Fibroblast of pulmonary artery (primary cell): ENCODE data around the gene ERFE.
"Not testable (repeated sequence)": the region's sequence is repeated elsewhere in the genome, so short reads cannot be mapped to it uniquely, and the experiment has no call there.

Experiments used
- DNase-seq: peaks from one replicate; pipeline ENCODE4 v3.0.0-alpha.2; 2010; ENCODE audit warnings: low read depth
- H3K4me3 ChIP-seq: replicated peaks from 2 replicates; pipeline ENCODE4 v1.5.1; 2011; ENCODE audit warnings: low read depth, mild to moderate bottlenecking, control low read depth, low read length, moderate library complexity
- TF ChIP-seq, protein P1 (sequence below): IDR thresholded peaks from 2 replicates; pipeline ENCODE4 v1.5.1; 2011; ENCODE audit warnings: mild to moderate bottlenecking, control low read depth, low read length, inconsistent platforms; ENCODE audit errors: missing control alignments

ERFE gene

DNA sequence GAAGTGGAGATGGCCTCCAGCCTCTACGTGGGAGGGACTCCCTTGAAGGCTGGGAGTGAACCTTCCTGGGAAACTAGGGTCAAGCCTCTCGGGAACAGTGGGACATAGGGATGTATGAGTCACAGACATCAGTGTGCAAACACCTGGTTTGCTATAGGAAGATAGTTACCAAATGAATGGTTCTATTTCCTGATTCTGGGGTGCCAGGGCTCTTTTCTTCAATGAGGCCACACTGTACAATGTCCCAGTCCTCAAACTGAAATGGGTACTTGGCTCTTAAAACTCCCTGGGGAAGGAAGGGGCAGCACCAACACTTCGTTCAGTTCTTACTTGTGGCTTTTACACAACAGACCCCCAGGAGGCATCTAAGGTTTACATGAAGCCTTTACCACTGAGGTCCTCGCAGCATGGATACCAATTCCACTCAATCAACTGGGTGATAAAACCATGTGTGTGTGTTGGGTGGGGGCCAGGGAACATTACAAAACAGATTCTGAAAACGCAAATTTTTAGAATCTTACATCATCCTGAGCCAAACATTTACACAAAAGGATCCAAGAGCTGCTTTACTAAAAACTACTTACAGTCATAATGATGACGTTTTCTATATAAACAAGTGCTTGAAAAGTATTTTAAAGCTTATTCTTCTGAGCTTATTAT, 10.4 kb downstream of the ERFE start:
- TF ChIP-seq, protein P1, sequence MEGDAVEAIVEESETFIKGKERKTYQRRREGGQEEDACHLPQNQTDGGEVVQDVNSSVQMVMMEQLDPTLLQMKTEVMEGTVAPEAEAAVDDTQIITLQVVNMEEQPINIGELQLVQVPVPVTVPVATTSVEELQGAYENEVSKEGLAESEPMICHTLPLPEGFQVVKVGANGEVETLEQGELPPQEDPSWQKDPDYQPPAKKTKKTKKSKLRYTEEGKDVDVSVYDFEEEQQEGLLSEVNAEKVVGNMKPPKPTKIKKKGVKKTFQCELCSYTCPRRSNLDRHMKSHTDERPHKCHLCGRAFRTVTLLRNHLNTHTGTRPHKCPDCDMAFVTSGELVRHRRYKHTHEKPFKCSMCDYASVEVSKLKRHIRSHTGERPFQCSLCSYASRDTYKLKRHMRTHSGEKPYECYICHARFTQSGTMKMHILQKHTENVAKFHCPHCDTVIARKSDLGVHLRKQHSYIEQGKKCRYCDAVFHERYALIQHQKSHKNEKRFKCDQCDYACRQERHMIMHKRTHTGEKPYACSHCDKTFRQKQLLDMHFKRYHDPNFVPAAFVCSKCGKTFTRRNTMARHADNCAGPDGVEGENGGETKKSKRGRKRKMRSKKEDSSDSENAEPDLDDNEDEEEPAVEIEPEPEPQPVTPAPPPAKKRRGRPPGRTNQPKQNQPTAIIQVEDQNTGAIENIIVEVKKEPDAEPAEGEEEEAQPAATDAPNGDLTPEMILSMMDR: no peak
- peak; percentile 96 for DNase-seq
- H3K4me3 ChIP-seq: peak overlapping the region; percentile 36

DNA sequence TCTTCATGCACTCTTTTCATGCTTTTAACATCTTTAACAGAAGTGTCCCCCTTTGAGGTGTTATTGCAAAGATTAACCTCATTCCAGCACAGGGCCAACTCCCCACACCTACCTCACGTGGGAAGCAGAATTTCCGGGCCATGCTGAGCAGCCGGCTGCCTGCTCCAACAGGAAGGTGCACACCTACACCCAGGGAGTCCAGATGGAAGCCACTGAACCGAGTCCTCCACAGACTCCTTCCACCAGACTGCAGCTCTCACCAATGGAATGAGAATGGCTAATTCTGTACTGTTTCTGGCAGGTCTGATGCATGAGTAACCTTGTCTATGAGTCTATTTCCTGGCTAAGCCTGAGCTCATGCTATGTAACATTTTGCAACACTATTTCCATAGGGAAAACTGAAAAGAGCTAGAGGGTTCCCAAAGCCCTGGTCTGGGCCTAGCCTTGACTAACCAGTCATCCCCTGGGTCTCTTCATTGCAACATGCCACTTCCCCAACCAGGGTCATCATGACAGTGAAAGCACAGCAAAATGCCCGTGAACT, 11.0 kb downstream of the ERFE start:
- H3K4me3 ChIP-seq: peak overlapping the region; percentile 36
- DNase-seq: peak; percentile 98
- TF ChIP-seq, protein P1: no peak

DNA sequence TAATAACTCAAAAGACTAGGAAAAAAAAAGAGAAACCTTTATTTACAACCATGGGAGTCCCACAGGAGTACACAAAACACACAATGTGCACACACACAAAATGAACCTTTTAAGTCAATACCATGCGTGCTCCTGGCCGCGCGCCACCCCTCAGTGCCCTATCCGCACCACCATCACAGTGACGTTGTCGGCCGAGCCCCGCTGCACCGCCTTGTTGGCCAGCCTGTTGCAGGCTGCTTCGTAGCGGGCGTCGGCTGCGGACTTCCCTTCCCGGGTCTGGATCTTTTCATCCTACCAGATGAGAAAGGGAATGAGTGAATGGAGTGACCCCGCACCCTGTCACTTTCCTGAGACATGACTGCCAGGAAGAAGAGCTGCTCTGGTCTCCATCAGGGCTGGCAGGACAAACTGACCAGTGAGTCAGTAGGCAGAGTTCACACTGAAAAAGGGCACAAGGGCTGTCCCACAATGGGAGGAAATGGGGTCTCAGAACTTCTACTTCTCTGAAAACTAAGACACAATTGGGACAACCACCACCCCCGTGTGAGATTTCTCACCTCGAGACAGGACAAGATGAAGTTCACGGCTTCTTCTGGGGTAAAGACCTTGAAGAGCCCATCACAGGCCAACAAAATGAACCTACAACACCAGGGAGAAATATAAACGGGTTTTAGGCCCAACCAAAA, 11.8 kb downstream of the ERFE start:
- H3K4me3 ChIP-seq: no peak overlapping the region
- no peak for DNase-seq

DNA sequence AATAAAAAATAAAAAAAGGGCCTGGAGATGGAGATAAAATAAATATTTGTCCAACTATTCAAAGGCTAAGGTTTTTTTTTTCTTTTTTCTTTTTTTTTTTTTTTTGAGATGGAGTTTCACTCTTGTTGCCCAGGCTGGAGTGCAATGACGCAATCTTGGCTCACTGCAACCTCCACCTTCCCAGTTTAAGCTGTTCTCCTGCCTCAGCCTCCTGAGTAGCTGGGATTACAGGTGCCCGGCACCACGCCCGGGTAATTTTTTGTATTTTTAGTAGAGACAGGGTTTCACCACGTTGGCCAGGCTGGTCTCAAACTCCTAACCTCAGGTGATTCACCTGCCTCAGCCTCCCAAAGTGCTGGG, 12.3 kb downstream of the ERFE start:
- not testable (repeated sequence) for H3K4me3 ChIP-seq, DNase-seq

More for the DNA sequence above, 11.8 kb downstream of the ERFE start:
- TF ChIP-seq, protein P1: no peak

DNA sequence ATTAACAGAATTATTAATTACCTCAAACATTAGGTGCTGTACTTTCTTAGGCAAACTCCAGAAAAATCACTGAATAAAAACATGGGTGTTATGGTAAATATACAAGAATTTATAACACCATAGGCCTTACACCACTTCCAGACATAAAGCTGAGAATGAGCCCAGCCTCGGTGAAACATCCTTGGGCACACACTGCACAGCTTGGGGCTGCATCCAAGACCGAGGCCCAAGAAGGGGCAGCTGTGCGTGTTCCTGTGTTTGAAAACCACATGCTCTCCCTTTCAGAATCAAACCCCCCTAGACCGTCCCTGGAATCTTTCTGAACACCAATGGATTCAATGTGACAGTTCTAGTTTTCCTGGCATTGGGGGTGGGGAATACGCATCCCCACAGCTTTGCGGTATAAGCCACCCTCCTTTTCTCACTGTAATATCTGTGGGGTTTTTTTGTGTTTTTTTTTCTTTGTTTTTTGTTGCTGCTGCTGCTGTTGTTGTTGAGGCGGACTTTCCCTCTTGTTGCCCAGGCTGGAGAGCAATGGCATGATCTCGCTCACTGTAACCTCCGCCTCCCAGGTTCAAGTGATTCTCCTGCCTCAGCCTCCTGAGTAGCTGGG, 12.9 kb downstream of the ERFE start:
- TF ChIP-seq, protein P1: no peak
- DNase-seq: no peak
- no peak overlapping the region for H3K4me3 ChIP-seq

DNA sequence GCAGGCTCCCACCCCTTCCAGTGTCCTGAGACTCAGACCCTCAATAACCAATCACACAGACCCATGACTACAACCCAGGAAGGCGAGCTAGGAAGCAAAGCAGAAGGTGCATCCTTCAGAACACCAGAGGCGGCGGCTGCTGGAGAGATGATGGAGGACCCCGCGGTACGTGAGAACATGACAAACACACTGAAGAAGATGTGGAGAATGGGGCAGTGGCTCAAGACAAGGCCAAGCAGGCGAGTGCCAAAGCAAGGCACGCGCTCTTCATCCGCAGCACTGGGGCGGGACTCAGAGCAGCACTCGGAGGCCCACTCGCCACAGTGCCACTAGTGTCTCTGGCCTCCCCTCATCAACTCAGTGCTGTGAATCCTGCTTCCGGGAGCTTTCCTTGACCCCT, 13.7 kb downstream of the ERFE start:
- H3K4me3 ChIP-seq: no peak overlapping the region
- TF ChIP-seq, protein P1: no peak

DNA sequence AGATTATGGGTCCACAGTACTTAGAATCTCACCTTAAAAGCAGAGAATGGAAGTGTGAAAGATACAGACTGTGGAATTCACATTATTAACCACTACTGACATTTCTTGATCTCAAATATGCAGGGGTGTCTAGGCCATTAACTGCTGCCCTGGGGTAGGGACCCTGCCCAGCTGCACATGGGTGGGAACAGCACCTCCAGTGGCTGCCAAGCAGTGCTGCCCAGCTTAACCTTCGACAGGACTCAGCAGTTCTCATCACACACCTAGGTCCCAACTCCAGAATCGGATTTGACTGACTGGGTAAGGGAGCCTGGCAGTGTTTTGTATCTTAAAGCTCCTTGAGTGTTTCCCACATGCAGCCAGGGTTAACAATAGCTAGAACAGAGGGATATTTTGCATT, 14.9 kb downstream of the ERFE start:
- H3K4me3 ChIP-seq: no peak overlapping the region
- DNase-seq: no peak
- TF ChIP-seq, protein P1: peak; percentile 22

More for the DNA sequence above, 13.7 kb downstream of the ERFE start:
- no peak for DNase-seq
